ENCODE results near the gene PXDN. TPM values are rescaled to one million over a fixed set of nuclear protein-coding genes. Genes with fewer than 3 reads are reported as not detected.

Gene PXDN
- total and polyA plus RNA-seq, 2 of the 4 experiments (the other 2 are of a cell fraction), result 153 to 332 TPM

GRCh38 chr2:1731963-1732768 is 12.1 kb downstream of the PXDN start:
- TF ChIP-seq CEBPB (IDR thresholded peaks at IDR 0.05; ENCODE audit: low read depth, low read length) (peak; percentile 69), FOS (IDR thresholded peaks at IDR 0.05; ENCODE audit: low read depth, low read length) (no peak)
- Histone ChIP-seq H4K8ac (ENCODE audit: low read depth in 2 of 2, low read length in 2 of 2) (peak overlapping the region; percentile 28 to 97), H3K9ac (ENCODE audit: low read depth, low read length) (peak overlapping the region; percentile 12), H4K20me1 (ENCODE audit: insufficient read depth, low read length) (peaks cover 74% of the 10 kb centered on the region), H3K4me1 (ENCODE audit: control insufficient read depth, insufficient read depth, low read length) (peaks cover 44% of the 10 kb centered on the region), H3K27me3 (ENCODE audit: control insufficient read depth, insufficient read depth, low read length) (no peaks in the 10 kb centered on the region), H3K23ac (ENCODE audit: low read depth, low read length) (peak overlapping the region; percentile 98), H2BK20ac (ENCODE audit: low read depth, low read length) (peak overlapping the region; percentile 89), H3K4me2 (ENCODE audit: low read depth, low read length) (peak overlapping the region; percentile 28), H2BK15ac (ENCODE audit: low read depth, low read length) (peak overlapping the region; percentile 46), H4K5ac (ENCODE audit: low read depth, low read length) (peak overlapping the region; percentile 81), H2AFZ (replicated peaks; ENCODE audit: low read length, poor library complexity) (peak overlapping the region; percentile 45), H2BK5ac (ENCODE audit: low read depth, low read length, poor library complexity, severe bottlenecking) (peak overlapping the region; percentile 94), H3K36me3 (ENCODE audit: control insufficient read depth, insufficient read depth, low read length) (peaks cover 3% of the 10 kb centered on the region; the same call in 1 of the 2 replicates), H3K4ac (ENCODE audit: low read depth, low read length) (peak overlapping the region; percentile 98), H3K18ac (ENCODE audit: low read depth, low read length) (peak overlapping the region; percentile 91), H3K79me1 (ENCODE audit: low read depth in 1 of 2, low read length in 2 of 2) (peaks cover 12 to 49% of the 10 kb centered on the region in 2 experiments; a peak in 3 of 4 replicates), H3K56ac (ENCODE audit: extremely low read depth, insufficient read depth, low read length) (peak overlapping the region; percentile 80), H3K27ac (ENCODE audit: insufficient read depth, low read length) (peak overlapping the region; percentile 65), H2AK5ac (ENCODE audit: low read depth, low read length) (peak overlapping the region; percentile 94), H3K14ac (replicated peaks; ENCODE audit: low read depth, low read length) (peak overlapping the region; percentile 98), H3K9me1 (ENCODE audit: insufficient read depth, low read length) (peaks cover 25% of the 10 kb centered on the region), H2AK9ac (replicated peaks; ENCODE audit: low read depth, low read length, poor library complexity) (peak overlapping the region; percentile 39), H4K91ac (ENCODE audit: insufficient read depth, low read depth, low read length) (peak overlapping the region; percentile 91), H3K4me3 (ENCODE audit: insufficient read depth, low read depth, low read length) (no peak overlapping the region), H2BK120ac (ENCODE audit: low read depth, low read length) (peak overlapping the region; percentile 95), H3K9me3 (ENCODE audit: control insufficient read depth, insufficient read depth, low read length) (peaks cover 3% of the 10 kb centered on the region; the same call in 1 of the 2 replicates)
- dilution Hi-C loops (cut with HindIII; ENCODE audit: low sequenced_read_pairs, unreplicated experiment), result no loop called here
- ChIA-PET POLR2A (ENCODE audit: unreplicated experiment) (no interaction called here), CTCF (interaction anchor here (0.8 to 2.4 kb wide), 7 partner anchors 10 to 131 kb away, joined by 3 to 7 read pairs (median 3); no protein-coding TSS in a partner anchor)
- BruUV-seq (replicated peaks), result no TSS peak
- in situ Hi-C loops (cut with MboI; ENCODE audit: low sequenced_read_pairs), result no loop called here
- DNase-seq (peak; percentile 92), ATAC-seq (ENCODE audit: low read depth) (peak; percentile 9)
- 4% methylated on average over 7 of the region's 10 CpGs; no CpG with 5 or more reads in 1 of the 2 experiments for WGBS, 2 experiments (ENCODE audit: extremely low coverage in 2 of 2, insufficient read length in 1 of 2)
- intact Hi-C loops (cut with micrococcal nuclease), result no loop called here
